ENCODE data around the gene HSD3B7.

GRCh38 chr16:30947541-30947858 is 37.5 kb upstream of the HSD3B7 start:
- TF ChIP-seq POLR2A (IDR thresholded peaks at IDR 0.05) (no peak), CTCF (IDR thresholded peaks at IDR 0.05) (no peak)
